Neural cell (in vitro differentiated cells): Measurements from ENCODE around the gene BPTF.

Experiments used
- CTCF ChIP-seq: fragments of 450-650 bp; IDR thresholded peaks from 2 replicates; pipeline ENCODE4 v1.5.1; 2014; ENCODE audit warnings: antibody characterized with exemption, mild to moderate bottlenecking, moderate library complexity; ENCODE audit not compliant: poor library complexity, severe bottlenecking
- MXI1 ChIP-seq: fragments of 450-650 bp; conservative IDR thresholded peaks from 2 replicates; pipeline ENCODE4 v1.6.1; 2014; ENCODE audit warnings: antibody characterized with exemption, mild to moderate bottlenecking; ENCODE audit not compliant: poor library complexity, severe bottlenecking
- POLR2AphosphoS5 ChIP-seq: IDR thresholded peaks from 2 replicates; pipeline ENCODE4 v1.6.1; 2012

- TF ChIP-seq CTCF (no peak), MXI1 (no peak), POLR2AphosphoS5 (no peak)
Measured at GRCh38 chr17:67879662-67880061, 54.4 kb downstream of the BPTF start.
